ENCODE results near the gene MCL1. TPM values are rescaled to one million over a fixed set of nuclear protein-coding genes. Genes with fewer than 3 reads are reported as not detected.
A peak's percentile ranks its signal among the peaks of the same experiment; 100 is the strongest.

Gene MCL1
- total RNA-seq, 1 donor from 2014 or later, result 159 TPM

DNA sequence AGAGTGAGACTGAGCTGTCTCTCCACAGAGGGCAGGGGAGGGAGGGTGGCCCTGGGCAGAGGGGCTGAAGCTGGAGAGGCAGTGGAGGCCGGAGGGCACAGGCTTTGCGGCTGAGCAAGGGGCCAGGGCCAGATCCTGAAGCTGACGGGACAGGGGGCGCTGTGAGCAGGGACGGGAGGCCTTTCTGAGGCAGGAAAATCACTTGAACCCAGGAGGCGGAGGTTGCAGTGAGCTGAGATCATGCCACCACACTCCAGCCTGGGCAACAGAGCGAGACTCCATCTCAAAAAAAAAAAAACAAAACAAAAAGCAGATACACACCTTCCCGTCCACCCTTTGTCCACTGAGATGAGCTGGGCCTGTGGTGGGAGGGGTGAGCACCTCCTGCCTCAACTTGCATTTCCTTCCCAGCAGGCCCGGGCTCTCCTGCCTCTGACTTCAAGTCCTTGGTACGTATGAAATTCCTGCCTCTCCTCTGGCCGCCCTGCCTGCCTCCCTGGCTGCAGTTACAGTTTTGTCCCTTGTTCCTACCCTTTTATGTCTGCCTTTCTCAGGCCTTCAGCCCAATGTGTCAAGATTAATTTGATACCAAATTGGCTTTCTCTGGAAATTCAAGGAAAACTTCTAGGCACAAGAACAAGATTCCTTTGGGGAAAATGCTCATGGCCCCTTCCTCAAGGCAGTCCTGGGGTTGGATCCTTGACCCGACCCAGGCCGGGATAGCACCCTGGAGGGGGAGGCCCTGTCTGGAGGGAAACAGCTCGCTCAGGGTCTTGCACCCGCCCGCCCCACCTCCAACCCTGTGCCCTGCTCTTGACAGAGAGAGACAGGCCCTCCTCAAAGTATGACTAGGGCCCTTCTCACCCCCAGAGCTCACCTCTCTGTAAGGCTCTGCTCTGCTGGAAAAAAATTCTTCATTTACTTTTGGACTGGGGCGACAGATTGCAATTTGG, 41.4 kb downstream of the MCL1 start:
- DNase-seq (ENCODE audit: low spot score), result peak; percentile 77

DNA sequence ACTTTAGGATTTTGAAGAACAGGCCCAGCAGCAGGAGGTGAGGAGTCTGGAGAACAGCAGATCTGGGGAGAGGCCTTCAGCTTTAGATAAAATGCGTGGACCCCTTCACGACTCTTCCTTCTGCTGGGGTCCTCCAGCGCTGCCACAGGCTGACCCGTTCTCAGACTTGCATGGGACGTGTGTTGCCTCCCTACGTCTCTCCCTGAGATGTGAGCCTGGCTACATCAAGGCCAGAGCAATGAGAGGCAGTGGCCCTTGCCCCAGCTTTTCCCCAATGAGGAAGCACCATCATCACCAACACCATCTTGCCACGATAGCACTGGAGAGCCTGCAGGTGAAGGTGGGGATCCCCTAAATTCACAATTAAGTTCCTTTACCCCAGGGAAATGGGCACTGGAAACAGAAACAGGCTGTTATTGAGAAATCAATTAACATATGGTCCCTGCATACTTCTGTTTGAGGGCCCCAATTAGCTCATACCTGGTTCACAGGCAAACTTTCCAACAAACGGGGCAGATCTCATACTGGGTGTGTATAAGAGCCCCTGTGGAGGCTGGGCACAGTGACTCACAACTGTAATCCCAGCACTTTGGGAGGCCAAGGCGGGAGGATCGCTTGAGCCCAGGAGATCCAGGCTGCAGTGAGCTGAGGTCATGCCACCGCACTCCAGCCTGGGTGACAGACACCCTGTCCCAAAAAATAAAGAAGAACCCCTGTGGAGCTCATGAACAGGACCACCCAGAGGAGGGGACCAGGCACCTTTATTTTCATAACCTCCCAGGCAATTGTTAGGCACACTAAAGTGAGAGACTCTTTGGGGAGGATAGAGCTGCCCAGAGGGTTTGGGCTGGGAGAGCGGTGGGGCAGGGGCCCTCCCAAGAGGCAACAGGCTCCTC, 42.3 kb downstream of the MCL1 start:
- no peak for DNase-seq (ENCODE audit: low spot score)

- DNase-seq (ENCODE audit: low spot score), result no peak
Measured at GRCh38 chr1:150535511-150536287, 43.7 kb downstream of the MCL1 start.

GRCh38 chr1:150534002-150534401, 45.4 kb downstream of the MCL1 start:
- DNase-seq (ENCODE audit: low spot score), result no peak

DNA sequence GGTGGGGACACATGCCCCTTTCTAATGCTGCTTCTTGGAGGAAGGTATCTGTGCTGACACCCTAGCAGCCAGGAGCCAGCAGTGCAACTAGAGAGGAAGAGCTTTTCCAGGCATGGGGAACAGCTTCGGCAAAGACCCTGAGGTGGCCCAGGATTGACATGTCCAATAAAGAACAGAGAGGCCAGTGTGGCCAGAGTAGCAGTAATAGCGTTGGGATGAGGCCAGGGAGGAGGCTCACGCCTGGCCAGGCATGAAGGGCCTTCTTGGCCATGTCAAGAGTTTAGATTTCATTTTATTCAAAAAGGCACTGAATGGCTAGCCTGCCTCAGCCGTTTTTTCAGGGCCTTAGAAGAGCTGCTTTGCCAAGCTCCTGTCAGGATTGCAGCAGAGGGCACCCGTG, 46.5 kb downstream of the MCL1 start:
- no peak for DNase-seq (ENCODE audit: low spot score)

DNA sequence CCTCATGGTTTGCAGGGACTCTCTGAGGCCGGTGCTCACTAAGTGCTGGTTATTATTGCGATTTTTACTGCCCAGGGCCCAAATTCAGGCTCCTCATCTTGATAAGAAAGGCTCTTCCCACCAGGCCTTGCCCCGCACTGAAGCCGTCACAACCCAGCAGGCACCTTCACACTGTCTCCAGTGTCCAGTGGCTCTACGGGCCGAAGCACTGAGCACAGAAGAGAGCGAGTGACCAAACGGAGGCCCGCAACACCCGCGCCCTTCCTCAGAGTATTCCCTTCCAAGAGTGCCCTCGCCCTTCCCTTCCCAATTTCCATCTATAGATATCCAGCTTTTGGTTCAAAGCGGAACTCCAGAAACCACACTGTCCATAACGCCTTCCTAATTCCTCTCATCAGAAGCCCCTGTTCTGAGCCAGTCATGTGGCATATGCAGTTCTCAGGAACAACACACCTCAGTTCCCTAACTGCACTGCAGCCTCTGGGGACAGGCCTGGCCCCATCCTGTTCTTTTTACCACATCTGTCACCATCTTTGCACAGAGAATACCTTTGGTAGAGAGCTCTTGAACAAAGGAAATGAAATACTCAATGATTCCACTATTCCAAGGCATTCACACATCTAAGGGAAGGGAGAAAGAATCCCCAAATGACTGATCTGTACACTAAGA, 48.8 kb downstream of the MCL1 start:
- DNase-seq (ENCODE audit: low spot score), result no peak

DNA sequence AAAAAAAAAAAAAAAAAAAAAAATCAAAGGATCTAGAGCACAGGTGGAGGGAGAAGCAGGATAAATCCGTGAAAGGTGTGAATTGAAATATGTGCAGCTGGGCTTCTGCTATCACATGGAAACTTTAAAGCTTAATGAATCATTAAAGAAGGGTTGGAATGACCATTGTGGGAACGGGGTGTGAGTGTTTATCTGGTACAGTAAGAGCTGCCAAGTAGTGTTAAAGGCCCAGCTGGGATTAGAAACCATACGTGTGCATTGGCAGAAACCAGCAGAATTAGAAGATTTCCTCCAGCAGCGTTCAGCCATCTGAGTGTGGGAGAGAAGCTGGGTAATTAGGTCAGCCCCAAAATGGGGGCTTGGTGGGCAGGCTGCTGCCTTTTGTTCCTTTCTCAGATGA, 50.4 kb downstream of the MCL1 start:
- no peak for DNase-seq (ENCODE audit: low spot score)

DNA sequence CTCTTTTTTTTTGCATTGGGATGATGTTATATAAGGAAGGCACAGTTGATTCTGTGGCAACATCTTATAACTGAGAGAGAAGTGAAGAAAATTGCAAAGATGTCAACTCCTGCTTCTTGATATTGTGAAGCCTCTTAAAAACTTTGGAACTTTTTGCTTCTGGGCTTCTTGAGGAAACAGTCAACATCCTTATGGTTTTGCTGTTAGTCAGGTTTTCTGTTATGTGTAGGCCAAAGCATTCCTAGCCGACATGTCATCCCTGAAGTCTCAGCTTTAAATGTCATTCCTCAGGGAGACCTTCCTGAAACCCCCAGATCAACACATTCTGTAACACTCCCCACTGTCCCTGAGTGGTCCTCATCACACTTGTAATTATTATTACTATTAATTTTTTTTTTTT, 51.2 kb downstream of the MCL1 start:
- no peak for DNase-seq (ENCODE audit: low spot score)

- no peak for DNase-seq (ENCODE audit: low spot score)
Measured at GRCh38 chr1:150525348-150525747, 54.1 kb downstream of the MCL1 start.

Other genes starting within 250 kb of the MCL1 start
- 44.7 TPM for gene RPRD2, start 215.5 kb downstream of the MCL1 start, total RNA-seq
- 28.6 TPM for gene TARS2, start 92.2 kb downstream of the MCL1 start, total RNA-seq
- 10.8 TPM for gene ECM1, start 71.5 kb downstream of the MCL1 start, total RNA-seq
- gene FALEC, start 63.9 kb downstream of the MCL1 start, total RNA-seq, result not detected
- 48.2 TPM for gene ADAMTSL4, start 30.2 kb downstream of the MCL1 start, total RNA-seq
- 257 TPM for gene ENSA, start 50.0 kb upstream of the MCL1 start, total RNA-seq
- 52.6 TPM for gene GOLPH3L, start 117.5 kb upstream of the MCL1 start, total RNA-seq
- 0.21 TPM for gene HORMAD1, start 141.3 kb upstream of the MCL1 start, total RNA-seq
- gene CTSS, start 186.2 kb upstream of the MCL1 start, total RNA-seq, result 77.3 TPM
- 26.5 TPM for gene CTSK, start 228.7 kb upstream of the MCL1 start, total RNA-seq